KG1 (cell line): ENCODE measurements around the gene SOX8.

Experiments used
- DNase-seq: peaks from one replicate; lab custom pipeline; 2025; lab: John Stamatoyannopoulos, UW

Gene SOX8

GRCh38 chr16:988471-989353 lies 7.1 kb downstream of the SOX8 start:
- no peak for DNase-seq

GRCh38 chr16:989354-989814 lies 7.8 kb downstream of the SOX8 start:
- DNase-seq = no peak

- DNase-seq = no peak
These were observed 9.1 kb downstream of the SOX8 start for GRCh38 chr16:990516-991291.

- DNase-seq = no peak
These were observed 9.8 kb downstream of the SOX8 start for GRCh38 chr16:991345-991744.

- DNase-seq = no peak
These were observed 10.2 kb downstream of the SOX8 start for GRCh38 chr16:991773-992172.

GRCh38 chr16:993731-994130 lies 12.2 kb downstream of the SOX8 start:
- DNase-seq = no peak

GRCh38 chr16:995087-995486 lies 13.5 kb downstream of the SOX8 start:
- DNase-seq = no peak

- DNase-seq = no peak
These were observed 14.2 kb downstream of the SOX8 start for GRCh38 chr16:995783-996182.

- no peak for DNase-seq
These were observed 15.1 kb downstream of the SOX8 start for GRCh38 chr16:996681-997080.

GRCh38 chr16:997440-998051 lies 16.0 kb downstream of the SOX8 start:
- no peak for DNase-seq

- DNase-seq = no peak
These were observed 16.6 kb downstream of the SOX8 start for GRCh38 chr16:998211-998610.

GRCh38 chr16:998615-999014 lies 17.0 kb downstream of the SOX8 start:
- DNase-seq = no peak

- DNase-seq = no peak
These were observed 18.1 kb downstream of the SOX8 start for GRCh38 chr16:999677-1000076.

- no peak for DNase-seq
These were observed 19.0 kb downstream of the SOX8 start for GRCh38 chr16:1000608-1001007.

GRCh38 chr16:1001096-1001495 lies 19.5 kb downstream of the SOX8 start:
- DNase-seq = no peak

- DNase-seq = no peak
These were observed 21.0 kb downstream of the SOX8 start for GRCh38 chr16:1002399-1003166.

GRCh38 chr16:1003391-1004347 lies 22.1 kb downstream of the SOX8 start:
- DNase-seq = no peak

- DNase-seq = no peak
These were observed 23.7 kb downstream of the SOX8 start for GRCh38 chr16:1005286-1005685.

- DNase-seq = no peak
These were observed 25.2 kb downstream of the SOX8 start for GRCh38 chr16:1006781-1007180.

- no peak for DNase-seq
These were observed 25.8 kb downstream of the SOX8 start for GRCh38 chr16:1007284-1007850.
